HG03432 (cell line): ENCODE results near the gene RBMXL3.
"Not testable (repeated sequence)": the region's sequence is repeated elsewhere in the genome, so short reads cannot be mapped to it uniquely, and the experiment has no call there.

Experiments used
- ATAC-seq: cut with Tn5 transposase; IDR thresholded peaks from one replicate; pipeline ENCODE4 v1.9.1; 2021; ENCODE audit warnings: mild to moderate bottlenecking, moderate library complexity; ENCODE audit not compliant: unreplicated experiment

The RBMXL3 gene

GRCh38 chrX:115189110-115189509 is at the start of gene RBMXL3:
RBMXL3 (plus strand) TSS chrX:115189410; CDS start chrX:115189442, 32 bp downstream.
- ATAC-seq = no peak

GRCh38 chrX:115142057-115142456 is 47.2 kb upstream of the RBMXL3 start:
- ATAC-seq = no peak

GRCh38 chrX:115147220-115147619 is 42.0 kb upstream of the RBMXL3 start:
- no peak for ATAC-seq

GRCh38 chrX:115173181-115173580 is 16.0 kb upstream of the RBMXL3 start:
- no peak for ATAC-seq

- ATAC-seq = no peak
These were observed 14.7 kb upstream of the RBMXL3 start for GRCh38 chrX:115174548-115174947.

- no peak for ATAC-seq
These were observed 11.3 kb upstream of the RBMXL3 start for GRCh38 chrX:115177932-115178331.

GRCh38 chrX:115178473-115178872 is 10.7 kb upstream of the RBMXL3 start:
- no peak for ATAC-seq

GRCh38 chrX:115183980-115184379 is 5.2 kb upstream of the RBMXL3 start:
- no peak for ATAC-seq

GRCh38 chrX:115189646-115190635 is 731 bp downstream of the RBMXL3 start:
- ATAC-seq = no peak

GRCh38 chrX:115190636-115191489 is 1.7 kb downstream of the RBMXL3 start:
- ATAC-seq = no peak

GRCh38 chrX:115191490-115192243 is 2.5 kb downstream of the RBMXL3 start:
- no peak for ATAC-seq

- no peak for ATAC-seq
These were observed 3.1 kb downstream of the RBMXL3 start for GRCh38 chrX:115192244-115192700.

- ATAC-seq = no peak
These were observed 14.8 kb downstream of the RBMXL3 start for GRCh38 chrX:115204040-115204439.

GRCh38 chrX:115209547-115209946 is 20.3 kb downstream of the RBMXL3 start:
- ATAC-seq = not testable (repeated sequence)

GRCh38 chrX:115214151-115214550 is 24.9 kb downstream of the RBMXL3 start:
- ATAC-seq = no peak

- no peak for ATAC-seq
These were observed 25.4 kb downstream of the RBMXL3 start for GRCh38 chrX:115214605-115215004.

- ATAC-seq = not testable (repeated sequence)
These were observed 28.1 kb downstream of the RBMXL3 start for GRCh38 chrX:115217346-115217745.

GRCh38 chrX:115226929-115227328 is 37.7 kb downstream of the RBMXL3 start:
- peak; percentile 43 for ATAC-seq

GRCh38 chrX:115229337-115230003 is 40.3 kb downstream of the RBMXL3 start:
- ATAC-seq = no peak

GRCh38 chrX:115232933-115233496 is 43.8 kb downstream of the RBMXL3 start:
- ATAC-seq = no peak
